HepG2 (cell line): ENCODE data around the gene POLR1E. TPM values are rescaled to one million over a fixed set of nuclear protein-coding genes. Genes with fewer than 3 reads are reported as not detected.

Source experiments
- AFF4 ChIP-seq: sonication (generic); formaldehyde crosslinking; IDR thresholded peaks from 2 replicates; pipeline ENCODE4 v1.4.0; 2020; ENCODE audit warnings: missing genetic modification reagents
- CBX1 ChIP-seq: IDR thresholded peaks from one replicate; pipeline ENCODE4 v1.6.1; 2016; ENCODE audit warnings: antibody characterized with exemption, low read depth
- ELK4 ChIP-seq: sonication (generic); formaldehyde crosslinking; IDR thresholded peaks from 2 replicates; pipeline ENCODE4 v1.9.0; 2021; ENCODE audit warnings: missing genetic modification reagents, borderline replicate concordance
- FUBP1 ChIP-seq: sonication (generic); formaldehyde crosslinking; IDR thresholded peaks from 2 replicates; pipeline ENCODE4 v1.5.1; 2020; ENCODE audit warnings: missing genetic modification reagents, mild to moderate bottlenecking, borderline replicate concordance
- HIC2 ChIP-seq: sonication (generic); formaldehyde crosslinking; IDR thresholded peaks from 2 replicates; pipeline ENCODE4 v1.9.0; 2022; ENCODE audit warnings: low read depth, missing genetic modification reagents
- HNRNPK ChIP-seq: fragments of 200-400 bp; formaldehyde crosslinking; IDR thresholded peaks from 2 replicates; pipeline ENCODE4 v1.6.1; 2018; ENCODE audit warnings: low read length, low read depth, moderate library complexity, mild to moderate bottlenecking; ENCODE audit not compliant: poor library complexity, severe bottlenecking
- HNRNPL ChIP-seq: fragments of 200-400 bp; formaldehyde crosslinking; IDR thresholded peaks from 2 replicates; pipeline ENCODE4 v1.6.1; 2017; ENCODE audit warnings: mild to moderate bottlenecking, low read depth, low read length
- KAT7 ChIP-seq: IDR thresholded peaks from 2 replicates; pipeline ENCODE4 v1.6.1; 2018; ENCODE audit warnings: borderline replicate concordance, missing compliant biosample characterization
- RFX1 ChIP-seq: fragments of 450-650 bp; IDR thresholded peaks from 2 replicates; pipeline ENCODE4 v1.6.1; 2017
- SIX4 ChIP-seq: sonication (generic); formaldehyde crosslinking; IDR thresholded peaks from 2 replicates; pipeline ENCODE4 v1.4.0; 2020; ENCODE audit warnings: missing genetic modification reagents
- SMC3 ChIP-seq: IDR thresholded peaks from 2 replicates; pipeline ENCODE4 v1.6.1; 2011; ENCODE audit warnings: low read length, improper control_type of control experiment
- SP1 ChIP-seq, 2 experiments: fragments of 450-650 bp in 1 of 2; sonication (generic) in 1 of 2; formaldehyde crosslinking in 1 of 2; IDR thresholded peaks; 2 replicates each; pipeline versions ENCODE4 v1.4.0 to v1.6.1; 2016 to 2020; ENCODE audit warnings: missing genetic modification reagents in 1 of 2
- TBX3 ChIP-seq: fragments of 450-650 bp; IDR thresholded peaks from 2 replicates; pipeline ENCODE4 v1.6.1; 2017; ENCODE audit warnings: antibody characterized with exemption, mild to moderate bottlenecking, inconsistent platforms, borderline replicate concordance
- TOE1 ChIP-seq: sonication (generic); formaldehyde crosslinking; IDR thresholded peaks from 2 replicates; pipeline ENCODE4 v1.4.0; 2020; ENCODE audit warnings: mild to moderate bottlenecking, missing genetic modification reagents
- YEATS2 ChIP-seq: sonication (generic); formaldehyde crosslinking; IDR thresholded peaks from 2 replicates; pipeline ENCODE4 v1.4.0; 2020; ENCODE audit warnings: missing genetic modification reagents, borderline replicate concordance
- ZFX ChIP-seq: sonication (generic); formaldehyde crosslinking; IDR thresholded peaks from 2 replicates; pipeline ENCODE4 v1.4.0; 2020; ENCODE audit warnings: mild to moderate bottlenecking, low read depth, missing genetic modification reagents, moderate library complexity
- ZNF614 ChIP-seq: IDR thresholded peaks from 2 replicates; pipeline ENCODE4 v1.6.1; 2018; ENCODE audit warnings: missing biosample characterization, missing genetic modification reagents, inconsistent platforms, borderline replicate concordance
- ZNF800 ChIP-seq: sonication (generic); formaldehyde crosslinking; IDR thresholded peaks from 2 replicates; pipeline ENCODE4 v1.4.0; 2020; ENCODE audit warnings: missing genetic modification reagents
- polyA plus RNA-seq, 8 experiments: library from polyadenylated mRNA; depleted of rRNA in 3 of 8; stranded (reverse) in 7 of 8; unstranded in 1 of 8; fragments of >200 nt; fragmentation: Illumina TruSeq in 4 of 8; extraction: Trizol in 4 of 8; gene quantifications; 2 replicates each; pipeline versions ENCODE4 v1.2.1 to v1.2.3, GENCODE V29; 2011 to 2016; ENCODE audit warnings: low read depth in 4 of 8, missing spikeins in 1 of 8, mixed read lengths in 1 of 8; ENCODE audit not compliant: insufficient read depth in 1 of 8
- total RNA-seq, 5 experiments: library from RNA; depleted of rRNA; stranded (reverse); fragments of >200 nt; fragmentation: Illumina TruSeq; extraction: Trizol; gene quantifications; 2 replicates each; pipeline ENCODE4 v1.2.3, GENCODE V29; 2016; ENCODE audit warnings: low read depth in 1 of 5

POLR1E gene
- total and polyA plus RNA-seq, 2 of the 13 experiments (the other 11 are each of a cell fraction or from before 2014, with no cell fraction given) = 23.0 to 37.8 TPM

GRCh38 chr9:37508834-37509206 lies 23.1 kb downstream of the POLR1E start (continued):
- TF ChIP-seq SP1 (IDR thresholded peaks at IDR 0.05) (no peak), SP1 (CRISPR knock-in tag; IDR thresholded peaks at IDR 0.05) (0 out of 2 replicates have a peak, but pooled peaks have one; percentile 15), TOE1 (CRISPR knock-in tag) (no peak), HIC2 (CRISPR knock-in tag) (peak; percentile 87; the same call in 1 of the 2 replicates), HNRNPL (0 out of 2 replicates have a peak, but pooled peaks have one; percentile 44), TBX3 (no peak), RFX1 (no peak), ZFX (CRISPR knock-in tag) (no peak), SIX4 (CRISPR knock-in tag) (no peak), ELK4 (CRISPR knock-in tag) (no peak), ZNF800 (CRISPR knock-in tag) (no peak), AFF4 (CRISPR knock-in tag) (no peak), ZNF614 (CRISPR knock-in tag) (0 out of 2 replicates have a peak, but pooled peaks have one; percentile 20), KAT7 (CRISPR knock-in tag) (0 out of 2 replicates have a peak, but pooled peaks have one; percentile 18), YEATS2 (CRISPR knock-in tag) (no peak), CBX1 (no peak), FUBP1 (CRISPR knock-in tag) (no peak), HNRNPK (no peak), SMC3 (no peak)
